GM21423 (cell line): ENCODE results near the gene ZEB2.

Experiments
- ATAC-seq: cut with Tn5 transposase; IDR thresholded peaks from one replicate; pipeline ENCODE4 v1.9.1; 2021; ENCODE audit warnings: mild to moderate bottlenecking, moderate library complexity; ENCODE audit not compliant: unreplicated experiment

Gene ZEB2

DNA sequence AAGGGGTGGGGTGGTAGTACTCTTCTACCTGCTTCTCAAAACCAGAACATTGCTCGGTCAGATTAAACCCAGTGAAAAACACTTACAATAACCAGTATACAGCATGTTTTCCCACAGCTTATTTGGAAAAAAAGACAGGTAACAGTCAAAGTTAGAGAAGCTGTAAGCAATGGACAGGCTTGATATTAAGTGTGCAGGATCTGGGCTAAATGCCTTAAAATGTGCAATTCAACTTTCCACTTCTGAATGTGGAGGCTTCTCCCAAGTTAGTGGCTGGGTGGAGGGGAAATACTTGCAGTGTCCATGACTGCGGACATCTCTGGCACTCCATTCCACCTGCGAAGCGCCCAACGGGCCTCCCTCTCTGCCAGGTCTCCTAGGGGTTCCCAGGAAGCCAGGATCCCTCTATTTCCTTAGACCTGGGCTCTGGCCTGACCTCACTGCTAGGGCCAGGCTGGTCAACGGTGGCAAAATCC lies 5.3 kb downstream of the ZEB2 start:
- ATAC-seq, result no peak

DNA sequence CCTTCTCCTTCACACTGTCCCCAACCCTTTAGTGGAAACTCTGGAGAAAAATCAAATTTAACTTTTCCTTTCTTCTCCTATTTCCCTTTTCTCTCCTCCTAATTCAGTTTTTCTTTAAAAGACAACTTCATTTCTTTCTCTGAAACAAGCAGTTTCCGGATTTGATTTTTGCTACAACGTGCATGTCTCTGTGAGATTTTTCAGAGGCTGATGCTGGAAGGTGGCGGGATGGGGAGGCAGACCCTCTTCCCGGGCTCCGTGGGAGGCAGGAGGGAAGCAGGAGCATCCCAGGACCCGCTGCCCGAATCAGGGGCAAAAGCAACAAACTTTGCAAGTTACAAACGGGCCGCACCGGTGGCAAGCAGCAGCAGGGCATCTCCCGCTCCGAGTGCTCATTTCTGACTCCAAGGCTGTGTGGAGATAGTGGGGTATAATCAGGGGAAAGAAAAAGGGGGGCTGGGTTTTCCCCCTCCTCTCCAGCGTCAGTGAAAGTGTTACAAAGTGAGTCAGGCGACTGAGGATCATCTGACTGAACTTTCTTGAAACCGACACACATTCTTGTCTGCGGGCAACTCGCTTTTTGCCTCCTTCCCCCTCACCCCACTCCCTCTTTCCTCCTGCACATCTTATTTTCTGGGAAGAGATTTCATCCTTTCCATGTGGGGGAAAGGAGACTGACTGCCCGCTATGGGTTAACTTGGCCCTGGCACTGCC lies 6.4 kb downstream of the ZEB2 start:
- ATAC-seq, result no peak

DNA sequence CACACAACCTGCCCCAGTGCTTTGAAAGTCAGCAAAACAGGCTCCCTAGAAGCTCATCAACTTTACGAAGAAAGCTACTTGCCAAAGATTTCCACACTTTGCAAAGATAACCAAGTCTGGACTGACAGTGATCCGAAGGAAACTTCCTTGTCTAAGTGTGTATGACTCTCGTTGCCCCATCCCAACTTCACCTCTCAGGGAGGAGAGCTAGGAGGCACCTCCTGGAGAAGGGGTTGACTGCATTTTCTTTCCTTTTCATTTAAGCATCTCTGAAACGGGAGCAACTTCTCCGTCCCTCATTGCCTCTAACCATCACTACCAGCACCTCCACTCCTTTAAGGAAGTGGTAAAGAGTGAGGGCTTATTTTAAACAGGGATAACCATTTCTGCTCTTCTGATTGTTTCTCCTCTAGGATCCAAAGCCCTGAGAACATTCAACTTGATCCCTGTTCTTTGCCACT lies 7.0 kb downstream of the ZEB2 start:
- ATAC-seq, result no peak

DNA sequence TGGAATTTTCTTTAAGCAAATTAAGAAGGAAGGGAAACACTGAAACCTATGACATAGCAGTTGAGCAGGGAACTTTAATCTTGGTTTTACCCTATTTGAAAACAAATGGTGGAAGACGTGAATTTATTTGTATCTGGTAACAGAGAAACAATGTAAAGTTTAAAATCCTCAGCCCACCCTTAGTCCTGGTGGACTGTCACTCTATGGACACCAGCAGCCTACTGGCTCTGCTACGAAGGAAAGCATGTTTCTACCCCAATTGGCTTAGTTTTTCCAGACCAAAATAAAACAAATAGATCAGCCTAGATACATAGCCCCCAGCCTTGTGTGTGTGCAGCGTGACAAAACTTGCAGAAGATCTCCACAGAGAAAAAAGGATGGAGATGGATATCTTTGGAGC lies 7.4 kb downstream of the ZEB2 start:
- ATAC-seq, result no peak

DNA sequence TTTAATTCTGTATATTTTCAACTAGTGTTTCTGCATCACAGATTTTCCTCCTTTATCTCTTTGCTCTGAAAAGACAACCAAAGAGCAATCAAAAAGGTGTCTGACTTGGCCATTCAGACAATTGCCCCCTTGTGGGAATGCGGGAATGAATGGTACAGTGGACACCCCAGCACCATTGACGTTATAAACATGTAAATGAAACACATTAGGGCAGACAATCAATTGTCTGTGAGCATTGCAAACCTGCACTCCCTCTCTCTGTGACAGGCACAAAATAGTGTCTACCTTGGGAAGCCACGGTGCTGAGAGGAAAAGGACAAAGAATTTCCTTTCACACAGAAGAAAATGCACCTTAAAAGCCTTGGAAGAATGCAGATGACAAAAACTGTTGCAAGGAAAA lies 8.0 kb downstream of the ZEB2 start:
- no peak for ATAC-seq

DNA sequence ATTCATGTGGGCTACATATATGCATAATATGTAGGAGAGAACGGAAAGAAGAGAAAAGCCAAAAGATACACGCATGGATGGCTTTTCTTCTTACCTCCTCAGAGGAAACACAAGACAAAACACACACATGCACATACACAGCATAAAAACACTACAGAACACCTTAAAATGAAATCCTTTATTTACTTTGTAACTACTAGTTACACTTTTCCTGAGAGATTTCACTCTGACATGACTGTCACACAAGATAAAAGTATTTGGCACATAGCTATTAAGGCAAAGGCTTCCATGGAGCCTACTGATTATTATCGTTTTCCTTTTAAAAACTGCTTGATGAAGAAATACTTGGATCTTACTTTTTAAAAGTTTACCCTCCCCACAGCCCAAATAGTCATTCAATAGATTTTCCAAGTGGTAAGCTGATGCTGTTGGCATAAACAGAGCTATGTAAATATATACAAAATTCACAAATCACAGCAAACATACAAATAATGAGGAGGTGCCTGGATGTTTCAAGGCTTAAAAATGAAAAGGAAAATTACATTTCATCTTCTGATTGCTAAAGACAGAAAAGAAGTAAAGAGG lies 8.6 kb downstream of the ZEB2 start:
- ATAC-seq, result no peak

DNA sequence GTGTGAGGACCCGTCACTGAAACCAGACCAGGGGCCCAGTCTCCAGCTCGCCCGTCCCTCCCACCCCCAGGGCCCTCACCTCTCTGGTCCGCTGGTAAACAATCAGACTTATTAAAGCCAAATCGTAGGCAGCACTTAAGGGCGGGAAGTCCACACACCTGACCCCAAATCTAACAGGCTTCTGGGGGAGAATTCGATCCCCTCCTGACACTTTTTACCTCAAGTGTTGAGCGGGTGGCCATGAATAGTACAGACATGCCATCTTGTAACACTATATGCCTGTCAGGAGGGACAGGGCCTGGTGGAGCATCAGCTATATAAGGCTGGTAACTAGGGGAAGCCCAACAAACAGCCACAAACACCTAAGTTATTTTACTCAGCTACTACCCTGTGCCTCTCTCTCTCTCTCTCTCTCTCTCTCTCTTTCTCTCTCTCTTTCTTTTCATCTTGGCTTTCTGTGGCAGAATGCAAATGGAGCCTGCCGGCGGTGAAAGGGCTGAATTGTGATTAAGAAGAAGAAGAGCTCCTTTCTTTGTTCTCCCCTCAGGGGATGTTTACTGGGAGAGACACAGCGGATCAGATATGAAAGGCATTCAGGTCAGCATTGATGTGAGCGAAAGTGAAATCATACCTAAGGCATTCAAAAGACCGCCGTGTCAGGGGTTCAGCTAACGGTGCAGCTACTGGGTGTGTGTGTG lies 9.5 kb downstream of the ZEB2 start:
- ATAC-seq, result peak; percentile 56

DNA sequence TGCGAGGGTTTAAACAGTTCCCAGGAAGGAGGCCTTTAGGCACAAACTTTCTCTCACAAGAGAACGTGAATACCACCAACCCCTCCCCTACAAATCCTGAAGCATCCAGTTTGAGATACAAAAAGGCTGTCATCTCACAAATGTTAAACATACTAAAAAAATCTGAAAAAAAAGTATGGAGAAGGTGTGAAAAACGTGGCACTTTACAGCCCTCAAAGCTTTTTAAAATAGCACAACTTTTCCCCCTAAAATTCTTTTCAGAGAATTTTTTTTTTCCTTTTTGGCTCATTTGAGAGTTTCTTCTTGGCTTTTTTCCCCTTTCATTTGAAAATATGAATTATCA lies 10.1 kb downstream of the ZEB2 start:
- ATAC-seq, result no peak

DNA sequence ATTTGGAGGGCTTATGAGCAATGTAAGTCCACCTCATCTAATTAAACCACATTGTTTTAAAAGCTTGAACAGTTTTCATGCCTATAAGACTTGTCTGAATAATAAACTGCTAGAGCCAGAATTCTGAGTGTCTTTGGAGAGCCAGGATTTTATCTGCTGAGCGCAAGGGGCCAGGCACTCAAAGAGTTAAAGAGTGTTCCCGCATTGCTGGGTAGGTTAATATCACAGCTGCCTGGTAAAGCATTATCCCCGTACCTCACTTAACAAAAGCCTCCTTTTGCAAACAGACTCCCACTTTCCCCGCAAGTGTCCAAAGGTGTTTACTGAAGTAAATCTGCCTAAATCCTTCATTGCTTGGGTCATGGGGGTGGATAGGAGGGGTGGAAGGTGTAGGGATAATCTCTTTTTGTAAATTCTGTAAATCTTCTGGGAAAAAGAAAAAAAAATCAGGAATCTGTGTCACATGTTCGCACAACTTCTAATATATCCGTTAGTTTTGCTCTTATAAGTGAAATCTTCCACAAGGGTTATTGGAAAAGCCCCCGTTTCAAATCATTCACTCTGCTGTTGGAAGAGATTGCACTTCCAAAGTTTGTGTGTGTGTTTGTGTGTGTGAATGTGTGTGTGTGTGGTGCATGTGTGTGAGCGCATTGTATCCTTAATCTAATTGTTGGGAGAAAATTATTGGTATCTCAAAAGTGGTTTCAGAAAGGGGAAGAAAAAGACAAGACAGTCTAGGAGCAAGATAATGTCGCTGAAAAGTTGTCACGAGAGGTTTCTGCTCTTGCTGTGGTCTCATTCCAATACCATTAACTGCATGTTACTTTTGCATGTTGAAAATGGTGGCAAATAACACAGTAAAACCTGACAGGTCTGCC lies 10.7 kb downstream of the ZEB2 start:
- ATAC-seq, result no peak

DNA sequence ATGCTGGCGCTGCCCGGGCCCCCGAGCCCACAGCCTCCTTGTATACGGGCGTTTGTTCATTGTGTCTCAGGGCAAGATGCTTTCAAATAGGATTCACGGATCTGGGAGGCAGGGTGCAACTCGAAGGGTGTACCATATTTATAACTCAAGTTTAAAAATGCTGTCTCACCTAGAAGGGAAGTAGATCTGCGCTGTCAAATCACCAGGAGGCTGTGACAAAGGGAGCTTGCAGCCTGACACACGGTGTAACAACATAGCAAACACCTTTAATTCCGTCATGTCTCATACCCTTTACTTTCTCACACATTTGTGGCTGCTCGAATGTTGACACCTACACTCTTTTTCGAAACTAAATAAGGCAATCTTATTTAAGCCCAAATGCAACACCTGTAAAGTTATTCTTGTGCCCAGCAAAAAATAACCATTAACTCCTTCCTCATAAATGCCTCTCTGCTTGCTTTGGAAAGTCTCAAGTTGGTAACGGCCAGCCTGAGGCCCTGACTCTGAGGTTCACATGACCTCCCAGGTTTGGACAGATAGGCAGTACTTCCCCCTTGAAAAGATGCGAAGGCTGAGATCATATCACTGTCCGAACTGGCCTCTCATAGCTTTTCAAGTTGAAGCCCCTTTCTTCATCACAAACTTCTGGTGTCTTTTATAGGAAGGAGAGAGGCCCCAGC lies 11.6 kb downstream of the ZEB2 start:
- no peak for ATAC-seq

DNA sequence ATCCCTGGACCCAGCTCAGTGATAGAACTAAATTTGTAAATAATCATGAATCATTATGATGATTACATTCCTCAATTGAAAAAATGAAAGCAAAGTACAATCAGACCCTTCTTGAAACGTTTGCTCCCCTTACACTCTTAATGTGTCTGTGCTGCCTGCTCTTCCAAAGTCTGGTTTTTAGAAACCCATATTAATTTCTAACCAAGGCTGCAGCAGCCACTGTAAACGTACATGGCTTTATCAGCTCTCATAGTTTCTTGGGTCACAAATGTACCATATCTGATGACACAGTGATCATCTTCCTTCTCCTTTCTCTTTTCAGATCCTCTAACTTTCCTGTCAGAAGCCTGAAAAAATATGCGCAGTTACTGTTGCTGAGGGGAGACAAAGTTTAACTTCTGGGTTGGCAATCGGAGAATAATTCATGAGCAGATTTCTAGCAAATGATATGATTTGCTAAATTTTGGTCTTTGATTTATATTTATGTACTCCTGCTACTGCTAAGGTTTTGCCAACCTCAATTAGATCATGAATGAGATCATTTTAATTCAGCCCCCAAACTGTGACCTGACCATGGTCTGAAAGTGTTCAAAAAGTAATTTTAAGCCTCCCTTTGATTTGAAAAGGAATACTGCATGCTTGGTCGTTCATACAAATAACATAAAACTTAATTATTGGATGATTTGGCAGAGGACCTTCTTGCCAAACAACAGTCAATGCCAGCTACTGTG lies 12.3 kb downstream of the ZEB2 start:
- ATAC-seq, result no peak

DNA sequence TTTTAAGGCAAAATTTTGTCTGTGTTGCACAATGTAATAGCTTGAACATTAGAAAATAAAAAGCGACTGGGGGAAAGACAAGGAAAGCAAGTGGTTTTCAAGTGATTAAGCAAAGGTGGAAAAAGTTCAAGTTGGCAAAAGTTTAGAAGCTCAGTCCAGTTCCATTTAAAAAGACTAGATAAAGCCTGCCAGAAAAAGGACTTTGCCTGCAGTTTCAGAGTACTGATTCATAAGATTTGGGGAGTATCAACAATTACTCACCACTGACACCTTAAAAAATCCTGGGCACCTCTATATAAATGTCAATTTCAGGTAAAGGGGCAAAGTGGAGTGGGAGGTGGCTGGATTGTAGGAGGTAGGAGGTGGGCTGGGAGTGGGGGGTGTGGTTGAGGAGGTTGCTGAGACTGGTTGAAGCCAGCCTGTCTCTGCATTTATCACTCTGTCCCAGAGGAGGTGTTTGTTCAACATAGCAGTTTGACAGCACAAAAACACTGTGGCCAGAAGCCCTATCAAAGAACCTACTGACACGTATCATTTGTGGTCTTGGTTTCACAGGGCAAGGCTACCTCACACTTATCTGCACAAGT lies 14.6 kb downstream of the ZEB2 start:
- no peak for ATAC-seq

DNA sequence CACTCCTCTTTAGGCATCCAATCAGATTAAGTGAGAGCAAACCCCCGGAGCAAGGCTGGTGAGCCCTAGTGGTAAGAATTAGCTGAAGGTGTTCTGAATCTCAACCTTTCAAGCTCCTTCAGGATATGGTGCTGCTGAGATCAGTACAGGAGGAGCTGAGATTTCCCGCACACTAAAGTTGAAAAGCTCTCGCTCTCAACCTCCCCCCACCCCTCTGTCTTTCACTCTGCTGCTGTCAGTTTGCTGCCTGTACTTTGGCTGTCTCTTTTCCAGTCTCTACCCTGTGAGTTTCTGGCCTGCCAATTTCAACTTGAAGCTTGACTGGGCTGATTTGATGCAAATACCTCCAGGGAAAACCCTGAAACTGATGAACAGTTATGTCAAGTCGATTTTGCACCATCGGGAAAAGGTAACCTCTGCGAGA lies 15.7 kb downstream of the ZEB2 start:
- ATAC-seq, result no peak

DNA sequence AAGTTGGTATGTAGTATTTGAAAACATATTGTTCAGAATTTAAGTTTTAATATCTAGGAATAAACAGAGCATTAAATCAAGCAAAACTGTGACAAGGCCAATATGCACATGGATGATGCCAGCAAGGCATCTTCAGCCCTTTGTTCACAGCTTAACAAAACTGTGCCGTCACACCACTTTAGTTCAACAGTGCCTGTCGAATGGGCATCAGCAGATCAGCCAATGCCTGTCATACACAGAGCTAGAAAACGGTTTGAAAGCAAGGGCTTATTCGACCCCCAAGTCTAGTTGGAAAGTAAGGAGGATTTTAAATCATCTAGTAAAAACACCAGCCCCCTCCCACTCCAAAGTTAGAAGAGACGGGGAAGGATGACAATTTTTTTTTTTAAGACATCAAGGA lies 16.7 kb downstream of the ZEB2 start:
- no peak for ATAC-seq

DNA sequence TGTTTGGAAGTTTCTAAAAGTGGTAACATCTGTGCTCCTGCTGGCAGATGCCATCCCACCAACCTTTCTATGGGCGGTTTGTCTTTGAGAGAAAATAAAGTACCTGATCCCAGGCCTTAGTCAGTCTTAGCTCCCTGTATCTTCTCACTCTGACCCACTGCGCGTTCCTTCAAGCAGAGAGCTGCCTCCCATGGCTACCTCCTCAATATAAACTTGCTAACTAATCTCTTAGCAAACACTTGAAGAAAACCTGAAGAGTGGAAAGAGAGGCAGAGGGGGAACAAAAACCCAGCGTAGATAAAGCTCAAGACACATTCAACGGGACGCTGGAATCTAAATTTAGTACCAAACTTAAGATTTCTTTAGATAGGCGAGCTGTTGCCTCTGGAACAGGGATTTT lies 17.6 kb downstream of the ZEB2 start:
- no peak for ATAC-seq

DNA sequence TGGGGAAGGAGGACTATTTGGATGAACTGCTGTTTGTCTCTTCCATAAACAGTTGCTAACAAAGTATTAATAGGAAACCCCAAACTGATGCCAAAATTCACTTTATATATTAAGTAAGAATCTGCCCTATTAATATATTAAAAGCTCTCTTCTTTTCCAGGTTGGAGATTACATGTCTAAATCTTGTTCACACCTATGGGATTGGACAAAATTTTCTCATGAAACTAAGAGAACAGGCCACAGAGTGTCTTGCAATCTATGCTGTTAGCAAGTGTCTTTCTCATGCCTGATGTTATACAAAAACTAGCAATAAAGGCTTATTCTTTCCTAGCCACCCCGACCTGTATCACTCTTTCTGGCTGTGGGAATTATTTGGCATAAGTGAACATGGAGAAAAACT lies 18.3 kb downstream of the ZEB2 start:
- ATAC-seq, result no peak

DNA sequence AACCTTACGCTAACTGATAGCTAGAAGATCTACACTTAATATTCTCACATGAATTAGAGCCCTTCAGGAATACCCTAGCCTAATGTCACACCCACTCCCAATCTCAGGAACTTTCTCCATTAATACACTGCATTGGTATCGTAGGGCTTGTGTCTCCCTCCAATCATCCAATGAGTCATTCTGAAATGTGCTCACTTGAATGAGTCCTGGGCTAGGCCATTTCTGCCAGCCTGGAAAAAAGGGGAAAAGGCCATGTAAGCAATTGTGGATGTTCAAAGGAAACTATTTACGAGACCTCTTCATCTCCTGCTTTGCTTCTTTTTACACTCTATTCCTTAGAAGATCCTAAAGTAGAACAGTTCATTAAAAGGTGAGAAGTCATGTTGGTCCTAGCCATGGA lies 18.8 kb downstream of the ZEB2 start:
- no peak for ATAC-seq

DNA sequence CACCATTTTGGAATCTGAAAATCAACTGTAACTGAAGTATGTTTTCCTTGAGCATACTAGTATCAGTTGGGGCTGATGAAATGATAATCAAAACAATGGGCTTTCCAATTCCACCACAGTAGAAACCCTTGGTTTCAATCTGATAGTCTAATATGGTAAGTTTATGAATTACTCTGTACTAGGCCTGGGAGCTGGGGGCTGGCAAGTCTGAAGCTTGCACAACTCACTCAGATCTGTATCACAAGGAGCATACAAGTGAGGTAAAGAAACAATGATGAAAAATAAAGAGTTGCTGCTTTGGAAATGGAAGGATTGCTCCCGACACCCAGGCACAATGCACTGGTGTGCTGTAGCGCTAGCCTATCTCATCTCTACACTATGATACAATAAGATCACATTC lies 19.4 kb downstream of the ZEB2 start:
- no peak for ATAC-seq

DNA sequence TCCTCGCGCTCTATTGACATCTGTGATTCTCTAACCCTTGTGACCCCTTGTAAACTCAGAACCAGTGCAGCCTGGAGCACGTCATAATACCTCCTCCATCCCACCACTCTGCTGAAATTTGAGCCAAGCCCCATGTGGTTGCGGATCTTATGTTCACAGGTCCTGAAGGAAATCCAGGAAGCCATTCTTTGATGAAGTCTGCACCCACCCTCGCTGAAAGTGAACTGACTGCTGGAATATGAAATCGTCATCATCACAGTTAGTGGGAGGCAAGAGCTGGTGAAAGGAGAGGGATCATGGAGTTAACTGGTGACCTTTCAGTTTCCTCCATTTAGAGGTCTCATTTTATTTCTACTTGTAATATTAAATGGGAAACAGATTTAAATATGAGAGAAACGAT lies 21.6 kb downstream of the ZEB2 start:
- no peak for ATAC-seq
